Measurements from ENCODE around the gene OS9.
"Not testable (repeated sequence)": the region's sequence is repeated elsewhere in the genome, so short reads cannot be mapped to it uniquely, and the experiment has no call there.

The OS9 gene

DNA sequence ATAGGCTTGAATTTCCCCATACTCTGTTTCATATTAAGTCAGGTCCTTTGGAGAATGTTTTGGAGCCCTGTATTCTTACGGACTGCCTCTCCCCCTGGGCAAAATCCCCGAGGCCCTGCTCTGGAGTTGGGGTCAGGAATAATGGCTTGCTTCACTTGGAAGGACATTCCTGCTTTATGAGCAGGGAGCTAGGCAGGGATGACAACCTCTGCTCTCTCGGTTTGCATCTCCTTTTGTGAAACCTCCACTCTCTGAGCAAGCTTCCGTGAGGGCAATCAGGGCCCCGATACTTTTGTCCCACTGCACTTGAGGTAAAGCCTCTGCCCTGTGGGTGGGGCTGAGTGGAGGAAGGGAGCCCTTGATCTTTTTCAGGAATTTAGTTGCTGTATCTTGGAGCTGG is 19.3 kb downstream of the OS9 start:
- no peak overlapping the region for H3K4me3 ChIP-seq (ENCODE audit: control insufficient read depth, low read depth, low read length)
- TF ChIP-seq, protein P1, sequence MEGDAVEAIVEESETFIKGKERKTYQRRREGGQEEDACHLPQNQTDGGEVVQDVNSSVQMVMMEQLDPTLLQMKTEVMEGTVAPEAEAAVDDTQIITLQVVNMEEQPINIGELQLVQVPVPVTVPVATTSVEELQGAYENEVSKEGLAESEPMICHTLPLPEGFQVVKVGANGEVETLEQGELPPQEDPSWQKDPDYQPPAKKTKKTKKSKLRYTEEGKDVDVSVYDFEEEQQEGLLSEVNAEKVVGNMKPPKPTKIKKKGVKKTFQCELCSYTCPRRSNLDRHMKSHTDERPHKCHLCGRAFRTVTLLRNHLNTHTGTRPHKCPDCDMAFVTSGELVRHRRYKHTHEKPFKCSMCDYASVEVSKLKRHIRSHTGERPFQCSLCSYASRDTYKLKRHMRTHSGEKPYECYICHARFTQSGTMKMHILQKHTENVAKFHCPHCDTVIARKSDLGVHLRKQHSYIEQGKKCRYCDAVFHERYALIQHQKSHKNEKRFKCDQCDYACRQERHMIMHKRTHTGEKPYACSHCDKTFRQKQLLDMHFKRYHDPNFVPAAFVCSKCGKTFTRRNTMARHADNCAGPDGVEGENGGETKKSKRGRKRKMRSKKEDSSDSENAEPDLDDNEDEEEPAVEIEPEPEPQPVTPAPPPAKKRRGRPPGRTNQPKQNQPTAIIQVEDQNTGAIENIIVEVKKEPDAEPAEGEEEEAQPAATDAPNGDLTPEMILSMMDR (conservative IDR thresholded peaks at IDR 0.05; ENCODE audit: control insufficient read depth, insufficient read depth, low read depth, low read length) = no peak
- no peak for DNase-seq (ENCODE audit: low read depth)

GRCh38 chr12:57715036-57715748 is 21.3 kb downstream of the OS9 start:
- not testable (repeated sequence) for H3K4me3 ChIP-seq (ENCODE audit: control insufficient read depth, low read depth, low read length); DNase-seq (ENCODE audit: low read depth)

GRCh38 chr12:57715786-57716185 is 21.9 kb downstream of the OS9 start:
- no peak for DNase-seq (ENCODE audit: low read depth)
- no peak overlapping the region for H3K4me3 ChIP-seq (ENCODE audit: control insufficient read depth, low read depth, low read length)
- TF ChIP-seq, protein P1 (conservative IDR thresholded peaks at IDR 0.05; ENCODE audit: control insufficient read depth, insufficient read depth, low read depth, low read length) = no peak

DNA sequence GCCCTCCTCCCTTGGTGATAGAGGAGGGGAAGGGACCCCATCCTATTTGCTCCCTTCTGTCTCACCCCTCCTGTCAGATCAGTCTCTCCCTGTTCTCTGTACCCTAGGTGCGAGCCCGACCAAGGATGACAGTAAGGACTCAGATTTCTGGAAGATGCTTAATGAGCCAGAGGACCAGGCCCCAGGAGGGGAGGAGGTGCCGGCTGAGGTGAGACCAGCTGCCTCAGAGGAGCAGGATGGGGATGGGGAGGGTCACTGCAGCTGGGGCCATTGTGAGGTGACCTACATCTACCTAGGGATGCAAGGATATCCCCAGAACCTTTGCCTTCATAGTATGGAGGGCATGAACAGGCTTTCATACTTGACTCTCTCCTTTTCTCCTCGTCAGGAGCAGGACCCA is 22.4 kb downstream of the OS9 start:
- DNase-seq (ENCODE audit: low read depth) = no peak
- TF ChIP-seq, protein P1 (conservative IDR thresholded peaks at IDR 0.05; ENCODE audit: control insufficient read depth, insufficient read depth, low read depth, low read length) = no peak
- no peak overlapping the region for H3K4me3 ChIP-seq (ENCODE audit: control insufficient read depth, low read depth, low read length)

DNA sequence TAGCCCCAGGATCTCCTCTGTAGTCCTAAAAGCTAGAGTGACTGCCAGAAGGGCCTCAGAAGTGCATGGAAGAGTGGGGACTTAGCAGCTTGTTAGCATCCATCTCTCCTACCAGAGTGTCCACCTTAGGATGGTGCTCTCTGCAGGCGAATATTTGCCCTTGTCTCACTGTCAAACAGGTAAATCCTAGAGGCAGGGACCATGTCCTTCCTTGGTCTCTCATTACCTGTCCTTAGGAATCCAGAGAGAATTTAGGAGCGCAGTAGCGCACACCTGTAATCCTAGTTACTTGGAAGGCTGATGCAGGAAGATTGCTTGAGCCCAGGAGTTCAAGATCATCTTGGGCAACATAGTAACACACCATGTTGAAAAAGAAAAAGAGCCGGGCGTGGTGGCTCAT is 23.2 kb downstream of the OS9 start:
- DNase-seq (ENCODE audit: low read depth) = no peak
- no peak overlapping the region for H3K4me3 ChIP-seq (ENCODE audit: control insufficient read depth, low read depth, low read length)
- TF ChIP-seq, protein P1 (conservative IDR thresholded peaks at IDR 0.05; ENCODE audit: control insufficient read depth, insufficient read depth, low read depth, low read length) = no peak

GRCh38 chr12:57717846-57718640 is 24.1 kb downstream of the OS9 start:
- TF ChIP-seq, protein P1 (conservative IDR thresholded peaks at IDR 0.05; ENCODE audit: control insufficient read depth, insufficient read depth, low read depth, low read length) = no peak
- no peak overlapping the region for H3K4me3 ChIP-seq (ENCODE audit: control insufficient read depth, low read depth, low read length)
- no peak for DNase-seq (ENCODE audit: low read depth)
